B cell (primary cell): Measurements from ENCODE around the gene CKAP5. TPM values are rescaled to one million over a fixed set of nuclear protein-coding genes. Genes with fewer than 3 reads are reported as not detected.

ENCODE experiments used
- ATAC-seq: fragments of 200-7000 bp; cut with Tn5 transposase; one replicate; pipeline ENCODE4 v1.10.0; 2021; ENCODE audit warnings: low read depth, mild to moderate bottlenecking, moderate number of reproducible peaks, moderate library complexity
- CTCF ChIA-PET: fragments of 350-600 bp; sonication (Branson Sonifier 250); formaldehyde crosslinking; loops from one replicate; lab custom pipeline; 2021; ENCODE audit warnings: antibody characterized with exemption, inconsistent platforms; lab: Charles Lee
- POLR2A ChIA-PET: fragments of 350-600 bp; sonication (Branson Sonifier 250); formaldehyde crosslinking; loops from one replicate; lab custom pipeline; 2021; ENCODE audit warnings: antibody characterized with exemption; lab: Charles Lee
- DNase-seq: peaks from one replicate; pipeline ENCODE4 v3.0.0; 2013
- H2AFZ ChIP-seq: 2 replicates; pipeline ENCODE4 v1.6.1; 2012; ENCODE audit warnings: mild to moderate bottlenecking, low read depth, low read length; ENCODE audit not compliant: insufficient read depth, poor library complexity, severe bottlenecking
- H3K27ac ChIP-seq, 2 donors: 1 replicate in 1 of 2; 2 replicates in 1 of 2; pipeline ENCODE4 v1.5.1; 2012 to 2013; ENCODE audit warnings: low read length in 2 of 2, mild to moderate bottlenecking in 2 of 2, moderate library complexity in 1 of 2
- H3K27me3 ChIP-seq, 4 experiments: fragments of 200-600 bp in 1 of 4; sonication (generic) in 1 of 4; replicated peaks in 1 of 4; 1 replicate in 2 of 4; 2 replicates in 2 of 4; pipeline versions ENCODE4 v1.6.1 to v1.7.0; 2013 to 2016; ENCODE audit warnings: low read length in 3 of 4, mild to moderate bottlenecking in 2 of 4, mixed read lengths in 1 of 4, moderate library complexity in 1 of 4; ENCODE audit not compliant: insufficient read depth in 4 of 4, control insufficient read depth in 3 of 4; ENCODE audit errors: control extremely low read depth in 1 of 4
- H3K36me3 ChIP-seq, 2 experiments: replicated peaks in 1 of 2; 1 replicate in 1 of 2; 2 replicates in 1 of 2; pipeline versions ENCODE4 v1.6.1 to v1.7.1; 2013; ENCODE audit warnings: low read length in 1 of 2; ENCODE audit not compliant: insufficient read depth in 2 of 2, control insufficient read depth in 1 of 2; ENCODE audit errors: control extremely low read depth in 1 of 2, extremely low read depth in 1 of 2
- H3K4me1 ChIP-seq, 2 donors: fragments of 200-600 bp in 1 of 2; sonication (generic) in 1 of 2; 1 replicate in 1 of 2; 2 replicates in 1 of 2; pipeline versions ENCODE4 v1.5.1 to v1.6.1; 2013 to 2017; ENCODE audit warnings: low read length in 2 of 2; ENCODE audit not compliant: control insufficient read depth in 2 of 2, insufficient read depth in 2 of 2
- H3K4me2 ChIP-seq: replicated peaks from 2 replicates; pipeline ENCODE3; 2012; ENCODE audit warnings: mild to moderate bottlenecking, low read depth, low read length; ENCODE audit not compliant: poor library complexity, severe bottlenecking
- H3K4me3 ChIP-seq, 5 experiments: fragments of 200-600 bp in 1 of 5; sonication (generic) in 1 of 5; 1 replicate in 3 of 5; 2 replicates in 2 of 5; pipeline versions ENCODE4 v1.5.1 to v1.7.0; 2011 to 2016; ENCODE audit warnings: low read length in 4 of 5, mild to moderate bottlenecking in 4 of 5, low read depth in 2 of 5, control low read depth in 1 of 5, moderate library complexity in 1 of 5; ENCODE audit not compliant: insufficient read depth in 1 of 5; ENCODE audit errors: control extremely low read depth in 1 of 5, extremely low read depth in 1 of 5
- H3K79me2 ChIP-seq: fragments of 200-600 bp; sonication (generic); one replicate; pipeline ENCODE4 v1.6.0; 2016; ENCODE audit warnings: low read length; ENCODE audit not compliant: control insufficient read depth, insufficient read depth
- H3K9ac ChIP-seq: fragments of 200-600 bp; sonication (generic); 2 replicates; pipeline ENCODE4 v1.6.1; 2017; ENCODE audit warnings: mild to moderate bottlenecking, low read length, moderate library complexity
- H3K9me3 ChIP-seq, 3 donors: one replicate each; pipeline versions ENCODE4 v1.6.1 to v1.7.1; 2013; ENCODE audit warnings: low read length in 2 of 3; ENCODE audit not compliant: control insufficient read depth in 2 of 3, insufficient read depth in 1 of 3; ENCODE audit errors: control extremely low read depth in 1 of 3
- H4K20me1 ChIP-seq: 2 replicates; pipeline ENCODE4 v1.6.0; 2012; ENCODE audit warnings: mild to moderate bottlenecking, low read length; ENCODE audit not compliant: insufficient read depth, control insufficient read depth, poor library complexity, severe bottlenecking
- H3K27ac Mint-ChIP-seq: one replicate; pipeline ENCODE4 v1.8.0; 2021; ENCODE audit warnings: mixed read lengths
- H3K27me3 Mint-ChIP-seq: one replicate; pipeline ENCODE4 v1.8.0; 2021; ENCODE audit warnings: mixed read lengths
- H3K4me1 Mint-ChIP-seq: one replicate; pipeline ENCODE4 v1.8.0; 2021; ENCODE audit warnings: mixed read lengths
- H3K4me3 Mint-ChIP-seq: one replicate; pipeline ENCODE4 v1.8.0; 2021; ENCODE audit warnings: mixed read lengths
- H3K9me3 Mint-ChIP-seq: one replicate; pipeline ENCODE4 v1.8.0; 2022; ENCODE audit warnings: mixed read lengths; ENCODE audit not compliant: insufficient read depth
- CTCF ChIP-seq: fragments of 200-600 bp; IDR thresholded peaks from one replicate; pipeline ENCODE4 v1.8.0; 2022; ENCODE audit warnings: antibody characterized with exemption, mild to moderate bottlenecking
- EZH2 ChIP-seq: IDR thresholded peaks from 2 replicates; pipeline ENCODE4 v1.6.1; 2012; ENCODE audit warnings: borderline replicate concordance, low read depth, mild to moderate bottlenecking, moderate library complexity, low read length; ENCODE audit not compliant: insufficient read depth, poor library complexity, severe bottlenecking
- WGBS: methylation state at CpG from one replicate; pipeline ENCODE4 v1.1.5; 2013; ENCODE audit warnings: missing lambda C conversion rate; ENCODE audit not compliant: insufficient coverage; 5-methylcytosine and 5-hydroxymethylcytosine counted together
- intact Hi-C: fragments of 100-400 bp; cut with micrococcal nuclease; formaldehyde crosslinking; loops from one replicate; pipeline ENCODE4 v1.10.0; 2022
- polyA plus RNA-seq: library from polyadenylated mRNA; depleted of rRNA; stranded (reverse); fragments of >200 nt; gene quantifications from 2 replicates; pipeline ENCODE4 v1.2.3, GENCODE V29; 2012
- total RNA-seq, 2 donors: library from RNA; stranded (reverse); fragments of 120-200 nt in 1 of 2; gene quantifications; 1 replicate in 1 of 2; 2 replicates in 1 of 2; pipeline versions ENCODE4 v1.2.3 to v1.2.4, GENCODE V29; 2013 to 2022

CKAP5 gene
- total and polyA plus RNA-seq, 2 donors (not counting 1 experiment from before 2014, with no cell fraction given) = 7.3 to 54.3 TPM

GRCh38 chr11:46701078-46701654, 144.9 kb downstream of the CKAP5 start:
- Histone ChIP-seq H2AFZ (peak overlapping the region; percentile 98), H4K20me1 (peaks cover 31% of the 10 kb centered on the region), H3K79me2 (peaks cover 85% of the 10 kb centered on the region), H3K9me3 (no peaks in the 10 kb centered on the region), H3K36me3 (peaks cover 3 to 40% of the 10 kb centered on the region in 2 experiments), H3K4me3 (peak overlapping the region; percentile 87 to 100 (median 98)), H3K27ac (peak overlapping the region; percentile 47 to 86), H3K9ac (peak overlapping the region; percentile 88), H3K27me3 (no peaks in the 10 kb centered on the region), H3K4me2 (peak overlapping the region; percentile 94), H3K4me1 (peaks cover 30 to 39% of the 10 kb centered on the region in 2 donors)
- Mint-ChIP-seq H3K27ac (peak overlapping the region; percentile 93), H3K27me3 (no peaks in the 10 kb centered on the region), H3K9me3 (no peaks in the 10 kb centered on the region), H3K4me3 (peak overlapping the region; percentile 96), H3K4me1 (peaks cover 42% of the 10 kb centered on the region)
- TF ChIP-seq EZH2 (no peak), CTCF (no peak)
- ChIA-PET POLR2A (interaction anchor here (0.6 to 1.1 kb wide), 3 partner anchors 84 to 697 kb away, joined by 3 to 4 read pairs (median 3); partner anchors contain the start of genes ATG13, DDB2 and HARBI1), CTCF (interaction anchor here (0.8 to 1.7 kb wide), 4 partner anchors 82 to 126 kb away, joined by 3 read pairs; partner anchors contain the start of genes AMBRA1, ATG13 and HARBI1)
- intact Hi-C loops = loop anchor here (2.0 to 5.0 kb wide), 5 partner anchors 236 to 1554 kb away; partner anchors contain the start of genes ARFGAP2, CSTPP1, FNBP4 and PRDM11
- no peak for ATAC-seq
- WGBS = 1% methylated on average over 29 of the region's 29 CpGs
- DNase-seq = no peak
